MM.1S (cell line): ENCODE measurements around the gene SSNA1.

Source experiments
- DNase-seq: peaks from one replicate; pipeline ENCODE4 v3.0.0-alpha.2; 2015
- H2AFZ ChIP-seq: fragments of 300-600 bp; sonication (generic); 2 replicates; pipeline ENCODE4 v1.6.0; 2016; ENCODE audit warnings: antibody characterized with exemption, low read length
- H3F3A ChIP-seq: fragments of 300-600 bp; sonication (generic); 2 replicates; pipeline ENCODE4 v1.6.1; 2016; ENCODE audit warnings: mild to moderate bottlenecking, antibody characterized with exemption, low read length, moderate library complexity, mixed read lengths; ENCODE audit not compliant: insufficient read depth
- H3K27ac ChIP-seq: fragments of 300-600 bp; sonication (generic); 2 replicates; pipeline ENCODE4 v1.5.1; 2016; ENCODE audit warnings: mild to moderate bottlenecking, low read length
- H3K27me3 ChIP-seq: fragments of 300-600 bp; sonication (generic); replicated peaks from 2 replicates; pipeline ENCODE4 v1.6.0; 2016; ENCODE audit warnings: low read length; ENCODE audit not compliant: insufficient read depth
- H3K36me3 ChIP-seq: fragments of 300-600 bp; sonication (generic); replicated peaks from 2 replicates; pipeline ENCODE4 v1.6.1; 2016; ENCODE audit warnings: mild to moderate bottlenecking, low read length, mixed read lengths; ENCODE audit not compliant: insufficient read depth
- H3K4me1 ChIP-seq: fragments of 300-600 bp; sonication (generic); 2 replicates; pipeline ENCODE4 v1.6.1; 2016; ENCODE audit warnings: low read length, mixed read lengths
- H3K4me2 ChIP-seq: fragments of 300-600 bp; sonication (generic); 2 replicates; pipeline ENCODE4 v1.6.0; 2016; ENCODE audit warnings: low read depth, low read length
- H3K4me3 ChIP-seq: fragments of 300-600 bp; sonication (generic); 2 replicates; pipeline ENCODE4 v1.5.1; 2016; ENCODE audit warnings: low read length, mixed read lengths
- H3K79me2 ChIP-seq: fragments of 300-600 bp; sonication (generic); 2 replicates; pipeline ENCODE4 v1.6.1; 2016; ENCODE audit warnings: mixed run types, low read length, mixed read lengths
- H3K9ac ChIP-seq: fragments of 300-600 bp; sonication (generic); 2 replicates; pipeline ENCODE4 v1.6.1; 2016; ENCODE audit warnings: low read length, mixed read lengths
- H3K9me2 ChIP-seq: fragments of 300-600 bp; sonication (generic); replicated peaks from 2 replicates; pipeline ENCODE4 v1.6.1; 2016; ENCODE audit warnings: mild to moderate bottlenecking, low read length, mixed read lengths; ENCODE audit not compliant: insufficient read depth
- H3K9me3 ChIP-seq: fragments of 300-600 bp; sonication (generic); replicated peaks from 2 replicates; pipeline ENCODE4 v1.6.1; 2016; ENCODE audit warnings: mild to moderate bottlenecking, low read length, mixed read lengths; ENCODE audit not compliant: insufficient read depth
- H4K20me1 ChIP-seq: fragments of 300-600 bp; sonication (generic); 2 replicates; pipeline ENCODE4 v1.6.1; 2016; ENCODE audit warnings: mild to moderate bottlenecking, low read length, moderate library complexity, mixed read lengths; ENCODE audit not compliant: insufficient read depth
- EZH2 ChIP-seq: fragments of 300-600 bp; sonication (generic); optimal IDR thresholded peaks from 2 replicates; pipeline ENCODE3; 2017; ENCODE audit warnings: low read depth, mild to moderate bottlenecking, antibody characterized with exemption, low read length, mixed read lengths
- EZH2phosphoT487 ChIP-seq: fragments of 300-600 bp; sonication (generic); IDR thresholded peaks from 2 replicates; pipeline ENCODE4 v1.6.1; 2018; ENCODE audit warnings: antibody characterized with exemption, low read length
- TF ChIP-seq, protein P1 (sequence below): fragments of 300-600 bp; sonication (generic); IDR thresholded peaks from 2 replicates; pipeline ENCODE4 v1.5.1; 2016; ENCODE audit warnings: antibody characterized with exemption, low read length, mixed read lengths

Gene SSNA1

GRCh38 chr9:137234055-137234697 lies 45.7 kb downstream of the SSNA1 start:
- H3K9ac ChIP-seq, result no peak overlapping the region
- H2AFZ ChIP-seq, result no peak overlapping the region
- TF ChIP-seq, protein P1, sequence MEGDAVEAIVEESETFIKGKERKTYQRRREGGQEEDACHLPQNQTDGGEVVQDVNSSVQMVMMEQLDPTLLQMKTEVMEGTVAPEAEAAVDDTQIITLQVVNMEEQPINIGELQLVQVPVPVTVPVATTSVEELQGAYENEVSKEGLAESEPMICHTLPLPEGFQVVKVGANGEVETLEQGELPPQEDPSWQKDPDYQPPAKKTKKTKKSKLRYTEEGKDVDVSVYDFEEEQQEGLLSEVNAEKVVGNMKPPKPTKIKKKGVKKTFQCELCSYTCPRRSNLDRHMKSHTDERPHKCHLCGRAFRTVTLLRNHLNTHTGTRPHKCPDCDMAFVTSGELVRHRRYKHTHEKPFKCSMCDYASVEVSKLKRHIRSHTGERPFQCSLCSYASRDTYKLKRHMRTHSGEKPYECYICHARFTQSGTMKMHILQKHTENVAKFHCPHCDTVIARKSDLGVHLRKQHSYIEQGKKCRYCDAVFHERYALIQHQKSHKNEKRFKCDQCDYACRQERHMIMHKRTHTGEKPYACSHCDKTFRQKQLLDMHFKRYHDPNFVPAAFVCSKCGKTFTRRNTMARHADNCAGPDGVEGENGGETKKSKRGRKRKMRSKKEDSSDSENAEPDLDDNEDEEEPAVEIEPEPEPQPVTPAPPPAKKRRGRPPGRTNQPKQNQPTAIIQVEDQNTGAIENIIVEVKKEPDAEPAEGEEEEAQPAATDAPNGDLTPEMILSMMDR, result no peak
- TF ChIP-seq EZH2phosphoT487 (no peak), EZH2 (no peak)
- no peak for DNase-seq
- no peaks in the 10 kb centered on the region for H3F3A ChIP-seq
- H3K27me3 ChIP-seq, result peaks cover 66% of the 10 kb centered on the region
- peaks cover 9% of the 10 kb centered on the region; the same call in 1 of the 2 replicates for H3K4me1 ChIP-seq
- no peaks in the 10 kb centered on the region for H3K9me3 ChIP-seq
- H3K4me2 ChIP-seq, result no peak overlapping the region
- no peaks in the 10 kb centered on the region for H3K36me3 ChIP-seq
- peaks cover 7% of the 10 kb centered on the region for H3K79me2 ChIP-seq
- H3K9me2 ChIP-seq, result no peaks in the 10 kb centered on the region
- no peaks in the 10 kb centered on the region for H4K20me1 ChIP-seq
- no peak overlapping the region for H3K27ac ChIP-seq
- no peak overlapping the region for H3K4me3 ChIP-seq

GRCh38 chr9:137234758-137235423 lies 46.4 kb downstream of the SSNA1 start:
- Histone ChIP-seq H3K79me2 (peaks cover 13% of the 10 kb centered on the region), H3K9ac (no peak overlapping the region), H3K9me3 (no peaks in the 10 kb centered on the region), H3K27ac (no peak overlapping the region), H3K4me3 (no peak overlapping the region), H3K36me3 (no peaks in the 10 kb centered on the region), H3K9me2 (no peaks in the 10 kb centered on the region), H3K4me1 (peaks cover 9% of the 10 kb centered on the region; the same call in 1 of the 2 replicates), H3K4me2 (no peak overlapping the region), H3K27me3 (peaks cover 58% of the 10 kb centered on the region), H4K20me1 (no peaks in the 10 kb centered on the region), H2AFZ (no peak overlapping the region), H3F3A (peaks cover 2% of the 10 kb centered on the region; the same call in 1 of the 2 replicates)
- TF ChIP-seq EZH2phosphoT487, result no peak
- TF ChIP-seq, protein P1, result no peak
- TF ChIP-seq EZH2, result no peak
- DNase-seq, result no peak

DNA sequence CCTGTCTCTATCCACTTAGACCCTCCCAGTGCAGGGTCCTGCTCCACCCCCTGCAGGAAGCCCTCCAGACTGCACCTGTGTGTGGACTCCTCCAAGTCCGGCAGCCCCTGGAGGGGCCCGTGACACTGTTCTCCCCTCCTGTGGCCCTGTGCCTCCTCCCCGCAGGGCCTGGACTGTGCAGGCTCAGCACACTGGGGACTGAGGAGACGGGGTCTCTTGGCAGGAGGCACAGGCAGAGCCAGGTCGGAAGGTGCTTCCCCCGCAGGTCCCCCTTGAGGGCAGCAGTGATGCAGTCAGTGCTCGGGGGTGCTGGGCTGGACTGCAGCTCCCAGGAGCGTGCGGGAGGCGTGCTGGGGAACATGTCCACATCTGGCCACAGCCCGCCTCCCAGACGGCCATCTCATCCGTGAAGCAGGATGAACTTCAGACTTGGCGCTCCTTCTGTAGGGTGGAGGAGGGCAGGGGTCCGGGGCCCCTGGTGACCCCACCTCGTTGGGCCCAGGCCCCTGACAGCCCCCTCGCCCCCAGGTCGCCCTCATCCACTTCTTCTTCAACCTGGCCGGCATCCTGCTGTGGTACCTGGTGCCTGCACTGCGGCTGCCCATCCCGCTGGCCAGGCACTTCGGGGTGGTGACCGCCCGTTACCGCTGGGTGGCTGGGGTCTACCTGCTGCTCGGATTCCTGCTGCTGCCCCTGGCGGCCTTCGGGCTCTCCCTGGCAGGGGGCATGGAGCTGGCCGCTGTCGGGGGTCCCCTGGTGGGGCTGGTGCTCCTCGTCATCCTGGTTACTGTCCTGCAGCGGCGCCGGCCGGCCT lies 47.2 kb downstream of the SSNA1 start:
- Histone ChIP-seq H3K27ac (no peak overlapping the region), H3K9me3 (no peaks in the 10 kb centered on the region), H3K79me2 (peaks cover 14% of the 10 kb centered on the region), H3K36me3 (no peaks in the 10 kb centered on the region), H4K20me1 (no peaks in the 10 kb centered on the region), H3K9me2 (no peaks in the 10 kb centered on the region), H3F3A (peaks cover 9% of the 10 kb centered on the region; the same call in 1 of the 2 replicates), H3K4me3 (no peak overlapping the region), H3K27me3 (peaks cover 51% of the 10 kb centered on the region), H3K4me2 (peak overlapping the region; percentile 68), H3K4me1 (peaks cover 9% of the 10 kb centered on the region; the same call in 1 of the 2 replicates), H2AFZ (no peak overlapping the region), H3K9ac (no peak overlapping the region; the same call in 1 of the 2 replicates)
- no peak for TF ChIP-seq EZH2
- no peak for TF ChIP-seq EZH2phosphoT487
- TF ChIP-seq, protein P1, result no peak
- DNase-seq, result no peak
